Tibial nerve (tissue), 4 donors: ENCODE results near the gene RHEX.

Source experiments
- CTCF ChIP-seq, 5 experiments: fragments of 200-600 bp in 3 of 5; fragments of 450-650 bp in 2 of 5; sonication (generic) in 3 of 5; IDR thresholded peaks; one replicate each; pipeline ENCODE4 v1.5.1; 2016 to 2019; ENCODE audit warnings: antibody characterized with exemption in 5 of 5, mild to moderate bottlenecking in 3 of 5, moderate library complexity in 2 of 5
- EP300 ChIP-seq, 2 donors: sonication (generic); formaldehyde crosslinking; IDR thresholded peaks; one replicate each; pipeline ENCODE4 v1.6.1; 2017; ENCODE audit warnings: antibody characterized with exemption in 2 of 2, mild to moderate bottlenecking in 1 of 2
- POLR2A ChIP-seq, 2 donors: fragments of 450-650 bp; IDR thresholded peaks; one replicate each; pipeline ENCODE4 v1.6.1; 2017; ENCODE audit warnings: antibody characterized with exemption in 2 of 2, mild to moderate bottlenecking in 2 of 2, moderate library complexity in 2 of 2

- TF ChIP-seq CTCF (IDR thresholded peaks at IDR 0.05) (no peak), POLR2A (IDR thresholded peaks at IDR 0.05) (no peak), EP300 (IDR thresholded peaks at IDR 0.05) (no peak)
These were observed 51.0 kb downstream of the RHEX start for GRCh38 chr1:206103979-206104378.
